Spinal cord (tissue), 10 donors: ENCODE data around the gene BRCA1. TPM values are rescaled to one million over a fixed set of nuclear protein-coding genes. Genes with fewer than 3 reads are reported as not detected.
"Not testable (repeated sequence)": the region's sequence is repeated elsewhere in the genome, so short reads cannot be mapped to it uniquely, and the experiment has no call there.

Experiments used
- DNase-seq, 6 donors: peaks; one replicate each; pipeline versions ENCODE4 v3.0.0 to v3.0.0-alpha.2; 2013 to 2015; ENCODE audit warnings: low spot score in 6 of 6, low read depth in 4 of 6
- H3K27ac ChIP-seq: one replicate; pipeline ENCODE4 v1.5.1; 2013; ENCODE audit warnings: low read depth, low read length, control low read depth
- H3K27me3 ChIP-seq: one replicate; pipeline ENCODE4 v1.6.1; 2013; ENCODE audit warnings: low read length; ENCODE audit not compliant: control insufficient read depth, insufficient read depth
- H3K36me3 ChIP-seq: one replicate; pipeline ENCODE4 v1.6.1; 2013; ENCODE audit warnings: low read length; ENCODE audit not compliant: control insufficient read depth, insufficient read depth
- H3K4me1 ChIP-seq: one replicate; pipeline ENCODE4 v1.6.1; 2013; ENCODE audit warnings: low read length; ENCODE audit not compliant: control insufficient read depth, insufficient read depth
- H3K4me3 ChIP-seq: one replicate; pipeline ENCODE4 v1.5.1; 2013; ENCODE audit warnings: low read depth, low read length, control low read depth
- H3K9me3 ChIP-seq: one replicate; pipeline ENCODE4 v1.6.1; 2013; ENCODE audit warnings: low read length; ENCODE audit not compliant: control insufficient read depth, insufficient read depth
- WGBS: methylation state at CpG from one replicate; pipeline ENCODE4 v1.1.5; 2013; ENCODE audit warnings: missing lambda C conversion rate; ENCODE audit not compliant: insufficient coverage; 5-methylcytosine and 5-hydroxymethylcytosine counted together
- polyA plus RNA-seq, 2 donors: library from polyadenylated mRNA; unstranded; fragments of 120-200 nt; gene quantifications; one replicate each; pipeline ENCODE4 v1.2.1, GENCODE V29; 2013; ENCODE audit not compliant: insufficient read length in 2 of 2
- total RNA-seq, 2 donors: library from RNA; depleted of rRNA in 1 of 2; stranded (reverse); fragments of 120-200 nt in 1 of 2; fragments of >200 nt in 1 of 2; gene quantifications; one replicate each; pipeline versions ENCODE4 v1.2.3 to v1.2.4, GENCODE V29; 2013 to 2014
- donor health status: healthy.

Gene BRCA1
- total and polyA plus RNA-seq, 4 donors, result 8.5 to 16.2 (median 10.4) TPM

GRCh38 chr17:43155666-43156065 lies 30.5 kb upstream of the BRCA1 start:
- Histone ChIP-seq H3K9me3 (no peaks in the 10 kb centered on the region), H3K27me3 (no peaks in the 10 kb centered on the region), H3K36me3 (peaks cover 18% of the 10 kb centered on the region), H3K27ac (no peak overlapping the region), H3K4me3 (no peak overlapping the region), H3K4me1 (no peaks in the 10 kb centered on the region)
- WGBS, result 100% methylated on average over 2 of the region's 3 CpGs
- no peak for DNase-seq

GRCh38 chr17:43153197-43153835 lies 28.2 kb upstream of the BRCA1 start:
- H3K27me3 ChIP-seq, H3K27ac ChIP-seq, DNase-seq, H3K4me3 ChIP-seq, H3K9me3 ChIP-seq, H3K4me1 ChIP-seq: not testable (repeated sequence)
- H3K36me3 ChIP-seq, result peaks cover 12% of the 10 kb centered on the region
- 80% methylated on average over 1 of the region's 3 CpGs for WGBS

GRCh38 chr17:43151880-43152456 lies 26.8 kb upstream of the BRCA1 start:
- 100% methylated on average over 1 of the region's 3 CpGs for WGBS
- Histone ChIP-seq H3K4me3 (no peak overlapping the region), H3K36me3 (peaks cover 9% of the 10 kb centered on the region)

GRCh38 chr17:43146649-43147048 lies 21.5 kb upstream of the BRCA1 start:
- no peak overlapping the region for H3K4me3 ChIP-seq
- WGBS, result 100% methylated on average over 1 of the region's 4 CpGs
- no peaks in the 10 kb centered on the region for H3K9me3 ChIP-seq
- H3K4me1 ChIP-seq, result no peaks in the 10 kb centered on the region
- no peak overlapping the region for H3K27ac ChIP-seq
- H3K27me3 ChIP-seq, result no peaks in the 10 kb centered on the region
- no peak for DNase-seq
- peaks cover 16% of the 10 kb centered on the region for H3K36me3 ChIP-seq

More at GRCh38 chr17:43151880-43152456, 26.8 kb upstream of the BRCA1 start:
- no peak for DNase-seq
- no peaks in the 10 kb centered on the region for H3K9me3 ChIP-seq
- no peaks in the 10 kb centered on the region for H3K4me1 ChIP-seq
- H3K27ac ChIP-seq, result no peak overlapping the region
- no peaks in the 10 kb centered on the region for H3K27me3 ChIP-seq

GRCh38 chr17:43143201-43143600 lies 18.0 kb upstream of the BRCA1 start:
- H3K36me3 ChIP-seq, result peaks cover 22% of the 10 kb centered on the region
- no peaks in the 10 kb centered on the region for H3K27me3 ChIP-seq
- no peak overlapping the region for H3K27ac ChIP-seq
- 94% methylated on average over 2 of the region's 5 CpGs for WGBS
- no peak overlapping the region for H3K4me3 ChIP-seq
- no peaks in the 10 kb centered on the region for H3K9me3 ChIP-seq
- H3K4me1 ChIP-seq, result no peaks in the 10 kb centered on the region
- no peak for DNase-seq

GRCh38 chr17:43142153-43142552 lies 17.0 kb upstream of the BRCA1 start:
- no peak for DNase-seq
- Histone ChIP-seq H3K4me1 (no peaks in the 10 kb centered on the region), H3K9me3 (no peaks in the 10 kb centered on the region), H3K36me3 (peaks cover 22% of the 10 kb centered on the region), H3K27me3 (no peaks in the 10 kb centered on the region), H3K27ac (no peak overlapping the region), H3K4me3 (no peak overlapping the region)
- WGBS, result 100% methylated on average over 2 of the region's 5 CpGs

GRCh38 chr17:43140396-43141332 lies 15.5 kb upstream of the BRCA1 start:
- Histone ChIP-seq H3K4me1 (no peaks in the 10 kb centered on the region), H3K36me3 (peaks cover 23% of the 10 kb centered on the region), H3K27ac (no peak overlapping the region), H3K9me3 (no peaks in the 10 kb centered on the region), H3K27me3 (no peaks in the 10 kb centered on the region), H3K4me3 (no peak overlapping the region)
- WGBS, result 76% methylated on average over 9 of the region's 11 CpGs
- DNase-seq, result no peak

- WGBS, result 59% methylated on average over 2 of the region's 4 CpGs
- not testable (repeated sequence) for H3K4me1 ChIP-seq, H3K9me3 ChIP-seq, H3K4me3 ChIP-seq, H3K27ac ChIP-seq, DNase-seq, H3K27me3 ChIP-seq
- peaks cover 26% of the 10 kb centered on the region for H3K36me3 ChIP-seq
Measured at GRCh38 chr17:43138531-43138930, 13.4 kb upstream of the BRCA1 start.

- not testable (repeated sequence) for H3K4me3 ChIP-seq, H3K4me1 ChIP-seq, H3K27ac ChIP-seq, H3K27me3 ChIP-seq, H3K9me3 ChIP-seq, DNase-seq
- WGBS, result no CpG with 5 or more reads among the region's 3 CpGs
- H3K36me3 ChIP-seq, result peaks cover 27% of the 10 kb centered on the region
Measured at GRCh38 chr17:43136574-43136973, 11.4 kb upstream of the BRCA1 start.
